Right cardiac atrium (tissue), 5 donors: ENCODE data around the gene WNT5B. TPM values are rescaled to one million over a fixed set of nuclear protein-coding genes. Genes with fewer than 3 reads are reported as not detected.
"Not testable (repeated sequence)": the region's sequence is repeated elsewhere in the genome, so short reads cannot be mapped to it uniquely, and the experiment has no call there.

Experiments used
- ATAC-seq, 2 donors: fragments of 200-7000 bp; cut with Tn5 transposase; one replicate each; pipeline versions ENCODE4 v1.8.0 to v1.9.1; 2020; ENCODE audit warnings: moderate library complexity in 2 of 2, mild to moderate bottlenecking in 1 of 2
- DNase-seq, 3 donors: peaks; one replicate each; pipeline ENCODE4 v3.0.0-alpha.2; 2020
- H3K27ac ChIP-seq: one replicate; pipeline ENCODE4 v1.5.1; 2013; ENCODE audit warnings: mild to moderate bottlenecking, low read length, control low read depth, moderate library complexity
- H3K27me3 ChIP-seq: one replicate; pipeline ENCODE4 v1.6.1; 2013; ENCODE audit not compliant: control insufficient read depth, insufficient read depth
- H3K4me1 ChIP-seq: one replicate; pipeline ENCODE4 v1.6.1; 2013; ENCODE audit warnings: low read length; ENCODE audit not compliant: control insufficient read depth, insufficient read depth
- H3K4me3 ChIP-seq: one replicate; pipeline ENCODE4 v1.5.1; 2013; ENCODE audit warnings: low read length, control low read depth
- H3K9me3 ChIP-seq: one replicate; pipeline ENCODE4 v1.6.1; 2013; ENCODE audit warnings: low read length; ENCODE audit not compliant: control insufficient read depth
- WGBS: extraction: QIAGEN DNeasy Blood & Tissue Kit; methylation state at CpG from one replicate; pipeline ENCODE4 v1.1.7; 2013; 5-methylcytosine and 5-hydroxymethylcytosine counted together
- intact Hi-C, 4 donors: fragments of 100-400 bp; cut with DNase I; formaldehyde crosslinking; loops; one replicate each; pipeline versions ENCODE4 v1.11.0 to v1.14.0; 2022 to 2023
- polyA plus RNA-seq: library from polyadenylated mRNA; stranded (reverse); fragments of 200-250 nt; gene quantifications from one replicate; pipeline ENCODE4 v1.2.3, GENCODE V29; 2013
- total RNA-seq, 4 donors: library from RNA; stranded (reverse); fragmentation: NEBNext Ultra II Directional; extraction: Animal tissue kit (Norgen Biotek cat#: 25700); gene quantifications; one replicate each; pipeline ENCODE4 v1.2.1, GENCODE V29; 2021
- donor health status: healthy with polysubstance abuse.
- donor health status: DM: no; HTN: yes; CAD: no.
- donor health status: DM: no; HTN: no; CAD: no.
- donor health status: DM: no; HTN: yes; CAD: no; lungs with severe emphysema.
- donor health status: DM: yes; HTN: yes; CAD: no.

WNT5B gene
- total and polyA plus RNA-seq, 5 donors, result 1.7 to 3.6 (median 1.9) TPM

DNA sequence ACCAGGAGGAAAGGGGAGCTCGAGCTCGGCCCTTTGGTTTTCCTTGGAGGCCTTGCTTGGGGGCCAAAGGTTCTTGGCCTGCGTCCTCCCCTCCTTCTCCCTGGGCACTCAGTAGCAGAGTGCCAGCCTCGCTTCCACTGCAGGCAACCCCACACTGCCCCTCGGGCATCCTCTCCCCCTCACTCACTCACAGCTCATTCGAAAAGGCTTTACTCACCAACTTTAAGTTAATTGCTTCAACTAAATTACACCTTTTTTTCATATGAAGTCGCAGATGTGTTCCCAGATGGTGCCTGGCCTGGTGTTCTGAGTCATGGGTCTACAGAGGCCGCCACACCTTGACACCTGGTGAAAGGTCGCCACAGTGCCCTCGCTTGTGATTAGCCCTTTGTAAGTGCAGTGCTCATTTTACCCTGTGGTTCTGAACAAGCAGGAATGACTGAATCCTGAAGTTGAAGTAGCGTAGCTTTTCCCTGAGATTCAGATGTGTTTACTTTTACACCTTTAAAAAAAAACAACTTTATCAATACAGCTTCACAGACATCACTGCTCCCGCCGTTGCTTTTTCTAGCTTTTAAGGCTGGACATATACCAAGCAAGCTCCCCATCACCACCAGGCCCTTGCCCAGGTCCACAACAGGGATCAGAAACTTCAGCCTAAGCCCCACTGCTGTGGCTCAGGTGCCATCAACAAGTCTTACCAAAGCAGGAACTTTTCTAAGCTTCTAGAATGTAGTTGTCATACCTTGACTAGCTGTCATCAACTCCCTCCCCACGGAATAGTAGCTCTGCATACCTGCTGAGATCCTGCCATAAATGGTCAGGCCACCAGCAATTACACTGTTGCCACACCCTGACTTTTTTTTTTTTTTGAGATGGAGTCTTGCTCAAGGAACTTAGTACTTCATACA lies 41.6 kb downstream of the WNT5B start:
- DNase-seq (no peak), ATAC-seq (peak in 1 of 2 donors; percentile 15)
- WGBS, result 76% methylated on average over 14 of the region's 14 CpGs
- no peaks in the 10 kb centered on the region for H3K4me1 ChIP-seq
- H3K27me3 ChIP-seq, result no peaks in the 10 kb centered on the region
- H3K27ac ChIP-seq, result no peak overlapping the region
- H3K9me3 ChIP-seq, result no peaks in the 10 kb centered on the region
- H3K4me3 ChIP-seq, result no peak overlapping the region
- intact Hi-C loops, result no loop called here

DNA sequence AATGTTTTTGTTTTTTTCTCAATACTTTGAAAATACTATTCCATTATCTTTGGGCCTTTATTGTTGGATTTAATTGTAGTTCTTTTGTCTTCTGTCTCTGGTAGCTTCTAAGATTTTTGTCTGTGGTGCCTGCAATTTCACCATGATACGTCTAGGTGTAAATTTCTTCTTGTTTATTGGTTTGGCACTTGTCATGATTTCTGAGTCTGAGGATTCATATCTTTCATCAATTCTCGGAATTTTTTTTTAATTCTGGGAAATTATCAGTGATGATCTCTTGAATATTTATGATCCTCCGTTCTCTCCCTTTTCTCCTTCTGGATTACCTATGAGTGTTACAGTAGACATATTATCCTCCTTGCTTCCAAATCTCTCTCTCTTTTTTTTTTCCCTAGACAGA lies 47.0 kb downstream of the WNT5B start:
- ATAC-seq, result no peak
- intact Hi-C loops, result no loop called here

DNA sequence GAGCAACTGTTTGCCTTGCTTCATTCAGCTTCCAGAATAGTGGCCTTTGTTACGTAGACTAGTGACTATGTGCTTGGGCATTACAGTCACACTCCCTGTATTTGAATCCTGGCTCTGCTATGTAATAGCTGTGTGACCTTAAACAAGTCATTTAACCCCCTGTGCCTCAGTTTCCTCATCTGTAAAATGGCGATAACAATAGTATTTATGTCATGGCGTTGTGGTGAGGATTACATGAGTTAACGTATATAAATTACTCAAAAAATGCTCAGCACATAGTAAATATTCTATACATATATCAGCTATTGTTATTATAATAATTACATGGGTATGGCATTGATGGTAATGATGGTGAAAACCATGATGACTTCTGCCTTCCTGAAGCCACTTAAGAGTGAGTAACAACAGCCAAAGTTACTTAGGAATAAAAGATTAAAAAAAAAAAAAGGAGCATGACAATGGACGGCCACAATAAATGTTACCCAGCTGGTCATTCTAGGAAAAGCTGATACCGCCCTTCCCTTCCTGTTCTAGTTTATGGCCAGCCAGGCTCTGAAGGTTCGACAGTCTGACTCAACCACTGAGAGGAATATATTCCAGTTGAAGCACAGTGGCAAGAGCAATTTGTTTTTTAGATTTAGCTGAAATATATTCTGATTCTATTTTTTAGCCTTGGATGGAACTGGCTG lies 51.9 kb downstream of the WNT5B start:
- 71% methylated on average over 7 of the region's 7 CpGs for WGBS
- peak; percentile 78 to 97 for ATAC-seq
- Histone ChIP-seq H3K4me1 (peaks cover 2% of the 10 kb centered on the region), H3K9me3 (no peaks in the 10 kb centered on the region), H3K4me3 (no peak overlapping the region), H3K27me3 (no peaks in the 10 kb centered on the region), H3K27ac (peak overlapping the region; percentile 68)
- no peak for DNase-seq
- intact Hi-C loops, result no loop called here

More for the DNA sequence above, 47.0 kb downstream of the WNT5B start:
- Histone ChIP-seq H3K27ac (no peak overlapping the region), H3K9me3 (no peaks in the 10 kb centered on the region), H3K4me1 (peaks cover 2% of the 10 kb centered on the region), H3K4me3 (no peak overlapping the region), H3K27me3 (no peaks in the 10 kb centered on the region)
- DNase-seq, result no peak
- 95% methylated on average over 3 of the region's 3 CpGs for WGBS

DNA sequence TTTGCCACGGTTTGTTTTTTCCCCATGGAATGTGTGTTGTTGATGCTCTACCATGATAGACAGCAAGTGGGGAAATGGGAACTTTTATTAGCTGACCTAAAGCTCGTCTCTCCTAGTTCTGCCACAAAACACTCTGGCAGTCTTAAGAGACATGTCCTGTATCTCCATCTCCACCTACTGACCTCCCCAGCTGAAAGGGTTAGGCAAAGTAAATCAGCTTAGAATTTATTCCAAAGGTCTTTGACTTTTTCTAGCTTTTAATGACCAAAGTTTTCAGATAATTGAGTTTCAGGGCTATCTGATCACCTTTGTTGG lies 52.4 kb downstream of the WNT5B start:
- DNase-seq, result no peak
- no peaks in the 10 kb centered on the region for H3K27me3 ChIP-seq
- H3K4me1 ChIP-seq, result peaks cover 2% of the 10 kb centered on the region
- peak in 1 of 2 donors; percentile 52 for ATAC-seq
- intact Hi-C loops, result no loop called here
- peak overlapping the region; percentile 20 for H3K27ac ChIP-seq
- WGBS, result 30% methylated on average over 2 of the region's 2 CpGs
- H3K4me3 ChIP-seq, result no peak overlapping the region
- H3K9me3 ChIP-seq, result no peaks in the 10 kb centered on the region

DNA sequence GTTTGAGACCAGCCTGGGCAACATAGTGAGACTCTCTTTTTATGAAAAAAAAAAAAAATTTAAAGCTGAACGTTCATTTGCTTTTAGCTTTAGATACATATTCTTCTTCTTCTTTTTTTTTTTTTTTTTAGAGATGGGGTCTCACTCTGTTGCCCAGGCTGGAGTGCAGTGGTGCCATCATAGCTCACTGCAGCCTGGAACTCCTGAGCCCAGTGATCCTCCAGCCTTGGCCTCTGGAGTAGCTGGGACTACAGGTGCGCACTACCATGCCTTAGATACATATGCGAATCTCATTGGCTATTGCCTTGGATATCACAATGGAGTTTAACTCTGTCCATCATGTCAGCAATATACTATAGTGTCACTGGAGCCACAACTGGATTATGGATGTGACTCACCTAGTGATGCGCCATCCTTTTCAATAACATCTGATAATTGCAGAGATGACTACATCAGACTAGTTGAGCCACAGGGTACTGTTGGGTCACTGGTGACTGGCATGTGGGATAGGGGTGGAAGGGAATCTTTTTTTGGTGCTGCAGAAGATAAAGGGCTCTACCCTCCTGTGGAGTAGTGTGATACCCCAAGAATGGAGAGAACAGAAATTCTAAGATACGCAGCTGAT lies 59.2 kb downstream of the WNT5B start:
- no peak for DNase-seq
- WGBS, result 94% methylated on average over 5 of the region's 5 CpGs
- no peak for ATAC-seq
- Histone ChIP-seq H3K27ac (no peak overlapping the region), H3K27me3 (no peaks in the 10 kb centered on the region), H3K9me3 (no peaks in the 10 kb centered on the region), H3K4me1 (no peaks in the 10 kb centered on the region), H3K4me3 (no peak overlapping the region)
- intact Hi-C loops, result no loop called here

DNA sequence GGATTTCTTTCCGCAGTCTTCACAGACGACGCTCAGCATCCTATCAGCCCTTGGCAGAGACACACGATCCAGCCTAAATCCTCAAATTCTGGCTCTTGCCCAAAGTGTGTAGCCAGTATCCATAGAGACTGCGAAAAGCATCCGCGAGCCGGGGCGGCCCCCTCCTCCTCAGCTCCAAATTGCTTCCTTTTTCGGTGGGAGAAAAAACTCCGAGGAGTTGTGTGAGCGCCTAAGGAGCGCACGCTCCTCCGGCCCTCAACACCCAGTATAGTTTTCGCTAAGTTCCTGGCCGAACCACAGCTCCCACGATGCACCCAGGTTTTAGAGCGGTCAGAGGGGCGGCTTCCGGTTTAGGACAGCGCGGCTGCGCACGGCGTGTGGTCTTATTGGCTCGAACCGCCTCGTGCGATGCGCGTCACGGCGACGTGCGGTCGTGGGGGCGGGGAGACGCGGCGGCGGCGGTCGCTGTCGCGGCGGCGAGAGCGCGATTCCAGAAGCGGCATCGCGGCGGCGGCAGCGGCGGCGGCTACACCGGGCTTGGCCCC lies 61.6 kb downstream of the WNT5B start, which contains the start of gene ADIPOR2:
Gene ADIPOR2 (plus strand): TSS at position 493 of the 545 bp plus-strand sequence. CDS start 63,274 bp downstream, outside the sequence.
- Histone ChIP-seq H3K4me1 (no peaks in the 10 kb centered on the region), H3K27ac (peak within 1 kb of the TSS; percentile 100), H3K4me3 (peak within 1 kb of the TSS; percentile 88), H3K27me3 (no peaks in the 10 kb centered on the region), H3K9me3 (no peaks in the 10 kb centered on the region)
- intact Hi-C loops, result no loop called here
- peak; percentile 99 for ATAC-seq
- WGBS, result under 1% methylated on average over 59 of the region's 59 CpGs
- DNase-seq, result peak; percentile 97 to 98 (median 98)

DNA sequence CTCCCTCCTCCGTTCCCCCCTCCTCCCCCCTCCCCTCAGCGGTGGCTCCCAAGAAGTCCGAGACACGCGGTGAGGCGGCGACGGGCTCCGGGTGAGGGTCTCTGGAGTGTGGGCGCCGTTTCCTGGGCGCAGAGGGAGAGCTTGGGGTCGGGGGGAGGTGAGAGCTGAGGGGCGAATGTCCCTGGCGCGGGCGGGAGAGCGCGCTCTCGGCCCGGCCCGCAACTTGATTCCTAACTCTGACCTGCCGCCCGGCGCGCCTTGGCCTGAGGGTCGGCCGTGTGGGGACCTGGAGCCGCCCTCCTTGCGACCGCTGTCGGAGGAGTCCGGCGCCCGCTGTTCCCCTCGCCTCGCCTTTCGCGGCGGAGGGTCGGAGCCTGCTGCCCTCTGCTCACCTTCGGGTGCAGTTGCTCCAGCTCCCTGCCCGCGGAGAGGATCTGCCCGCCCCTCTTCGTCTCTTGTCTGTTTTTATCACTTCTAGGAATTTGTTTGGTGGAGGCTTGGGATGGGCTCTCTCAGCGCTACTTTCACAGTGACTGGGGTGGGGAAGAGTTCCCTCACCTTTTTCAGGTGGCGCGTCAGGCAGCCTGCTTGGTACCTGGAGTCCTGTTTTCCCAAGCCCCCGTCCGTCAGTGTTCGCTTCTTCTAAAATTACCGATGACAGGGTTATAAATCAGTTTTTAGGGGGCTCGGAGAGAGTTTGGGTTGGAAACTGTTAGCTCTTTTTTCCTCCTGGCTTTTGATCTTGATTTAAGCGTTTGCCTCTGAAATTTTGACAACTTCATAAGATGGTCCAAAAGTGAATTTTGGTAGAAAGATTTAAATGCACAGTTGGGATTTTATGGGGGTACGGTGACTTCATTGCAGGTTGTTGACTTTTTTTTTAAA lies 62.3 kb downstream of the WNT5B start:
- Histone ChIP-seq H3K27me3 (no peaks in the 10 kb centered on the region), H3K4me3 (peak overlapping the region; percentile 88), H3K4me1 (peaks cover under 1% of the 10 kb centered on the region), H3K27ac (peak overlapping the region; percentile 96), H3K9me3 (no peaks in the 10 kb centered on the region)
- under 1% methylated on average over 56 of the region's 56 CpGs for WGBS
- intact Hi-C loops, result no loop called here
- peak; percentile 55 to 66 for ATAC-seq
- no peak for DNase-seq

DNA sequence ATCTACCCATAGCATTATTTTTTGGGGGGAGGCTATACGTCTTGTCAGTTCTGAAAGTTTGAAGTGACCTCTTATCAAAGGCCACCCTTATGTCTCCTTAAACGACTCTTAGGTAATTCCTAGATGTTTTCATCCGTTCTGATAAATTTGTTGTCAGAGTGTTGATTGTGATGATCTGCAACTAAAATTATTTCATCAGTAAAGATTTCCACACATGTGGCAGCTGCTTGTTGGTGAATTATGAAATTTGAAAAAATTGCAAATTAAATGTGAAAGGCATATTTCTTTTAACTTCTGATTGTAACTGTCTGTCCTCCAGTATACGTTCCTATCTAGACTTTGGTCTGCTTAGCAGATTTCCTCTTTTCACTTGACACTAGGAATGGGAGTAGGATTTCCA lies 63.2 kb downstream of the WNT5B start:
- Histone ChIP-seq H3K27ac (no peak overlapping the region), H3K9me3 (no peaks in the 10 kb centered on the region), H3K4me3 (peak overlapping the region; percentile 88), H3K4me1 (peaks cover 6% of the 10 kb centered on the region), H3K27me3 (no peaks in the 10 kb centered on the region)
- WGBS, result 17% methylated on average over 4 of the region's 4 CpGs
- ATAC-seq, result no peak
- intact Hi-C loops, result no loop called here
- DNase-seq, result no peak

DNA sequence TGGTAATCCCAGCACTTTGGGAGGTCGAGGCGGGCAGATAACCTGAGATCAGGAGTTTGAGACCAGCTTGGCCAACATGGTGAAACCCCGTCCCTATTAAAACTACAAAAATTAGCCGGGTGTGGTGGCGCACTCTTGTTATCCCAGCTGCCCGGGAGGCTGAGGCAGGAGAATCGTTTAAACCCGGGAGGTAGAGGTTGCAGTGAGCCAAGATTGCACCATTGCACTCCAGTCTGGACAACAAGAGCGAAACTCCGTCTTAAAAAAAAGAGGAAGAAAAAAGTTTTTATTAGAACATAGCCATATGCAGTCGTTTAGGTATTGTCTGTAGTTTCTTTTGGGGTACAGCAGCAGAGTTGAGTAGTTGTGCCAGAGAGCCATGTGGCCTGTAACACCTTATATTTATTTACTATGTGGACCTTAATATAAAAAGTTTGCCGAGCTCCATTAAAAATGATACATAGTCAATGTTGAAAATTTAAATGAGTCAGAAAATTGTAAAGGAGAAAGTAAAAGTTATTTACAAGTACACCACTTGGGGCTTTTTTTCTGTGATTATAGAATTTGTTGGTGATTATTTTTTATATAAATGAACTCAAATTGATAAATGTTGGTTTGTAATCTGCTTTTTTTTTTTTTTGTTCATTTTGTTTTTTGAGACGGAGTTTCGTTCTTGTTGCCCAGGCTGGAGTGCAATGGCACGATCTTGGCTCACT lies 64.0 kb downstream of the WNT5B start:
- intact Hi-C loops, result no loop called here
- WGBS, result 81% methylated on average over 15 of the region's 15 CpGs
- ATAC-seq, result no peak
- no peak overlapping the region for H3K27ac ChIP-seq
- peak overlapping the region; percentile 88 for H3K4me3 ChIP-seq
- H3K27me3 ChIP-seq, result no peaks in the 10 kb centered on the region
- DNase-seq, result no peak
- H3K4me1 ChIP-seq, result peaks cover 9% of the 10 kb centered on the region
- H3K9me3 ChIP-seq, result no peaks in the 10 kb centered on the region

DNA sequence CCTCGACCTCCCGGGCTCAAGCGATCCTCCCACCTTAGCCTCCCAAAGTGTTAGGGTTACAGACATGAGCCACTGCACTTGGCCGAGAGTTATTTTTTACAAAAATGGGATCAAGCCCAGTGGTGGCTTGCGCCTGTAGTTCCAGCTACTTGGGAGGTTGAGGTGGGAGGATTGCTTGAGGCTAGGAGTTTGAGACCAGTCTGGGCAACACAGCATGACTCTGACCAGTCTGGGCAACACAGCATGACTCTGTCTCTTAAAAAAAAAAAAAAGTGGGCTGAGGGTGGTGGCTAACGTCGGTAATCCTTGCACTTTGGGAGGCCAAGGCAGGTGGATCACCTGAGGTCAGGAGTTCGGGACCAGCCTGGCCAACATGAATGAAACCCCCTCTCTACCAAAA lies 66.1 kb downstream of the WNT5B start:
- ATAC-seq, DNase-seq, H3K9me3 ChIP-seq, H3K27me3 ChIP-seq, H3K4me3 ChIP-seq, H3K27ac ChIP-seq, intact Hi-C loops: not testable (repeated sequence)
- H3K4me1 ChIP-seq, result peaks cover 11% of the 10 kb centered on the region
- 95% methylated on average over 8 of the region's 8 CpGs for WGBS
